ENCODE data around the gene RNF149. TPM values are rescaled to one million over a fixed set of nuclear protein-coding genes. Genes with fewer than 3 reads are reported as not detected.

RNF149 gene
- total RNA-seq, 1 donor from 2014 or later: 120 TPM

GRCh38 chr2:101232770-101233169 is 75.7 kb downstream of the RNF149 start:
- no peak for TF ChIP-seq CTCF (IDR thresholded peaks at IDR 0.05; ENCODE audit: insufficient read depth, low read length, severe bottlenecking)
- DNase-seq (ENCODE audit: low read depth) (no peak), FAIRE-seq (no peak)
- H3K4me3 ChIP-seq (ENCODE audit: low read depth, low read length): no peak overlapping the region
- no peaks in the 10 kb centered on the region for H3K27me3 ChIP-seq (ENCODE audit: control insufficient read depth, insufficient read depth, low read length)
- no peaks in the 10 kb centered on the region for H3K36me3 ChIP-seq (ENCODE audit: control insufficient read depth, insufficient read depth, low read length)

- Histone ChIP-seq H3K27me3 (ENCODE audit: control insufficient read depth, insufficient read depth, low read length) (no peaks in the 10 kb centered on the region), H3K36me3 (ENCODE audit: control insufficient read depth, insufficient read depth, low read length) (no peaks in the 10 kb centered on the region), H3K4me3 (ENCODE audit: low read depth, low read length) (no peak overlapping the region)
- FAIRE-seq (no peak), DNase-seq (ENCODE audit: low read depth) (no peak)
- TF ChIP-seq CTCF (IDR thresholded peaks at IDR 0.05; ENCODE audit: insufficient read depth, low read length, severe bottlenecking): no peak
Observed at GRCh38 chr2:101231937-101232730, 76.4 kb downstream of the RNF149 start.

GRCh38 chr2:101231240-101231639 is 77.3 kb downstream of the RNF149 start:
- TF ChIP-seq CTCF (IDR thresholded peaks at IDR 0.05; ENCODE audit: insufficient read depth, low read length, severe bottlenecking): no peak
- DNase-seq (ENCODE audit: low read depth) (no peak), FAIRE-seq (no peak)
- Histone ChIP-seq H3K36me3 (ENCODE audit: control insufficient read depth, insufficient read depth, low read length) (no peaks in the 10 kb centered on the region), H3K4me3 (ENCODE audit: low read depth, low read length) (no peak overlapping the region), H3K27me3 (ENCODE audit: control insufficient read depth, insufficient read depth, low read length) (no peaks in the 10 kb centered on the region)

- Histone ChIP-seq H3K36me3 (ENCODE audit: control insufficient read depth, insufficient read depth, low read length) (no peaks in the 10 kb centered on the region), H3K27me3 (ENCODE audit: control insufficient read depth, insufficient read depth, low read length) (no peaks in the 10 kb centered on the region), H3K4me3 (ENCODE audit: low read depth, low read length) (no peak overlapping the region)
- DNase-seq (ENCODE audit: low read depth) (peak; percentile 43), FAIRE-seq (no peak)
- TF ChIP-seq CTCF (IDR thresholded peaks at IDR 0.05; ENCODE audit: insufficient read depth, low read length, severe bottlenecking): no peak
Observed at GRCh38 chr2:101230541-101231001, 77.9 kb downstream of the RNF149 start.

Other genes with a start within 250 kb of the RNF149 start
- gene TBC1D8, start 157.3 kb downstream of the RNF149 start, total RNA-seq: 25.0 and 25.3 TPM in 2 replicates
- 10.8 and 15.5 TPM in 2 replicates for gene CNOT11, start 55.8 kb downstream of the RNF149 start, total RNA-seq
- gene CREG2, start 78.8 kb upstream of the RNF149 start, total RNA-seq: 0.26 and 0.38 TPM in 2 replicates
- gene RFX8, start 166.4 kb upstream of the RNF149 start, total RNA-seq: not detected in 2 replicates